GM08714 (cell line): ENCODE measurements around the gene GAPT.

Source experiments
- H3K4me3 ChIP-seq: fragments of 200-500 bp; sonication (Bioruptor generic); 2 replicates; pipeline ENCODE4 v1.5.1; 2014; ENCODE audit warnings: mild to moderate bottlenecking, low read length, inconsistent platforms
- ZNF274 ChIP-seq: IDR thresholded peaks from 2 replicates; pipeline ENCODE4 v1.6.1; 2012; ENCODE audit warnings: mild to moderate bottlenecking, low read depth, low read length

Gene GAPT

DNA sequence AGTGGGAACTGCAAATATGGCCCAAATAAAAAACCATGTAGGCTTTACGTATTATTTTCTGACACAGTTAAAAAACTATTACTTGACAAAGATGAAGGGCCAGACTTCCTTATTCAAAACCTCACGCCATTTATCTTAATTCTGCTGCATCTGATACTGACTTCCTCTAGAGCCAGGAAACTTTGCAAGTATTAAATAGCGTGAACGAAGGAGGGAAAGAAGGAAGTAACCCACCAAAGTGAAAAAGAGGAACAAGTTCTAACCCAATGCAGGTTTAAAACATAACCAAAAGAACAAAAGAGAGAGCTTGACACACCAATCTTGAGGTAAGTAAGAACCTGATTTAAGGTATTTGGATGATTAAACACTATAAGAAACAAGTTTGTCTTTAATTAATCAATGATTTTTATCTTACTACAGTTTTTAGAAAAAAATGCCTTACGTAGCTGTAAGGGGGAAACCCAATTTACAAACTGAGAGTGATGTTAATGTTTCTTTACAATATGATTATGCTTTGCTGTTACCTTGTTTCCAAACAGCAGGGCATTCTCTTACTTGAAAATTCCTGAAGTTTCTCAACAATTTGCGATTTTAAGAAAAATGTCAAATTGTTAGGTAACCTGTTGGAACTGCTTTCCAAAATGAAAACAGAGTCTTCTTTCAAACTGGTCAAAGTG is at the start of gene GAPT:
TSS of gene GAPT (plus strand) at position 220 of the 677 bp plus-strand sequence. CDS start 3,102 bp downstream, outside the sequence.
- H3K4me3 ChIP-seq, result no peak within 1 kb of the TSS
- TF ChIP-seq ZNF274, result no peak

DNA sequence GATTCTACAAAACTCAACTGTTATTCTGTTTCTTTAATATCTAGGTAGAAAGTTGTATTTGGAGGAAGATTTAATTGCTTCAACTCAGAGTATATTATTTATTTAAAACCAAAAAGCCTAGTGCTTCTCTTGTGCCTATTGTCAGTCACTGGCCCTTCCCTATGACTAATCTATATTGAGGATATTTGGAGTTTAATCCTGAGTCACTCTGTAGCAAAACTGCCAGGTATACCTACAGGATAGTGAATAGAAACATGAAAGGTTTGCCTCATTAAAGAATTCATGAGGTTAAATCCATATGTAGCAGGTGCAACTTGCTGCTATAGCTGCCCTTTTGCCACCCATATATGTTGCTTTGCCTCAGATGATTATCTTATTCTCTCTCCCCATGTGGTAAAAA is 46.4 kb upstream of the GAPT start:
- H3K4me3 ChIP-seq, result no peak overlapping the region
- TF ChIP-seq ZNF274, result no peak

DNA sequence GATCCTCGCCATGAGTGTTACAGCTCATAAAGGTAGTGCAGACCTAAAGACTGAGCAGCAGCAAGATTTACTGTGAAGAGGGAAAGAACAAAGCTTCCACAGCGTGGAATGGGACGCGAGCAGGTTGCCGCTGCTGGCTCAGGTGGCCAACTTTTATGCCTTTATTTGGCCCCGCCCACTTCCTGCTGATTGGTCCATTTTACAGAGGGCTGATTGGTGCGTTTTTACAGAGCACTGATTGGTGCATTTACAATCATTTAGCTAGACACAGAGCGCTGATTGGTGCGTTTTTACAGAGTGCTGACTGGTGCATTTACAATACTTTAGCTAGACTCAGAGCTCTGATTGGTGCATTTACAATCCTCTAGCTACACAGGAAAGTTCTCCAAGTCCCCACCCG is 45.2 kb upstream of the GAPT start:
- TF ChIP-seq ZNF274, result no peak
- no peak overlapping the region for H3K4me3 ChIP-seq

DNA sequence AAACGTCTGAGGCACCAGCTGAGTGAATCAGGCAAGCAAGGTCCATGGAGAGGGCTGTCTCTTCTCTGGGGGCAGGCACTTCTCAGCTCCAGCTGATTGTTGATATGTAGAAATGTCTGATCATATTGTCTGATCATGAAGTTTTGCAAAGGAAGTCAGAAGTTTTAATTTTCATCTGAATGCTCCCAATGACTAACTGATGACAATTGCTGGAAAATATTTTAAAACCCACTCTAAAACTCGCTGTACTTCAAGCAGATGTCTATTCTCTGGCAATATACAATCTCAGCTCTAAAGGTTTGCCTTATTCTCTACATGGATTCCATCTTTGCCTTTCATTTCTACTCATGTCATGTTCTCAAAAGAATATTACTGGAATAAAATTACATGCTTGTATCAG is 44.0 kb upstream of the GAPT start:
- no peak for TF ChIP-seq ZNF274
- H3K4me3 ChIP-seq, result no peak overlapping the region

DNA sequence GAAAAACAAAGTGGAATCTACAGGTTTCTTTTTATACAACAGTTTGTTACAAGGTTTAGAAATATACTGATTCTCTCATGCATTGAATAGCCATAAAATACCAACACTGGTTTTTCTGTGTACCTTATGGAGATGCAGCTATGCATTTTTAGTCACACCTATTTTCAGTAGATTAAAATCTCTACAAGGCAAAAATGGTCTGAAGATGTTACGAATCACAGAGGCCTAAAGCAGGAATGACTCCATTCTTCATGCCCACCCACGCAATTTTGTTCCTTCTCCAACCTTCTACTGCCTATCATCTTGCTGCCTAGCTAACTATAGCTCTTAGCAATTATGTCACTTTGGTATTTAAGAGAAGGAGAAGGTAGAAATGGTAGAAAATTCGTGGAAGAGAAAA is 41.2 kb upstream of the GAPT start:
- H3K4me3 ChIP-seq, result no peak overlapping the region
- TF ChIP-seq ZNF274, result no peak

DNA sequence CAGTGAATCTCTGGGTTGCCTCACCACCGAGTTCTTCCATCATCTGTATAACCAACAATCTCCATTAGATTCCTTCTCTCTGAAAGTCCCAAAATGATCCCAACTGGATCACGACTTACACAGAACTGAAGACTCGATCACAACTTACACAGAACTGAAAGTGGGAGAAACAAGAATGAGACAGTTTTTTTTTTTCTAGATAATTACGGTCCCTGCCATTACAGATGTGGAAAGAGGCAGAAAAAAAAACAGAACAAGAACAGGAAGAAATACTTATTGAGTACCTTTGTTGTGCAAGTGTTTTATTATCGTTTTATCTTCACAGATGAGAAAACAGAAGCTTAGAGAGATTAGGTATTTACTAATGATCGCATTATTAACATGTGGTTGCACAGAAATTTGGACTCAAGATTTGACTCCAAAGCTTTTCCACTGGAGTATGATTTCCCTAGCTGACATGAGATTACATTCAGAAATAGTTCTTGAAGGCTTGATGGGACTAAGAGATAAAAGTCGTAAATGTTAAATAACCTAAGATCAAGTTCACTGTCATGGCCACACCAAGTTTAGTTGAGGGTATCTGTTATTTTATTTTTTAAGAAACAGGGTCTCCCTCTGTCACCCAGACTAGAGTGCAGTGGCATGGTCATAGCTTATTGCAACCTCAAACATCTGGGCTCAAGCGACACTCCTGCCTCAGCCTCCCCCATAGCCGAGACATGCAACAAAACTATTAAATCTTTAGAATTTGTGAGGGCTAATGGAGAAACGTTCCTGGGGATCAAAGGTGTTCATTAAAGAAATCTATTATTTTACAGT is 40.2 kb upstream of the GAPT start:
- TF ChIP-seq ZNF274, result no peak
- no peak overlapping the region for H3K4me3 ChIP-seq

DNA sequence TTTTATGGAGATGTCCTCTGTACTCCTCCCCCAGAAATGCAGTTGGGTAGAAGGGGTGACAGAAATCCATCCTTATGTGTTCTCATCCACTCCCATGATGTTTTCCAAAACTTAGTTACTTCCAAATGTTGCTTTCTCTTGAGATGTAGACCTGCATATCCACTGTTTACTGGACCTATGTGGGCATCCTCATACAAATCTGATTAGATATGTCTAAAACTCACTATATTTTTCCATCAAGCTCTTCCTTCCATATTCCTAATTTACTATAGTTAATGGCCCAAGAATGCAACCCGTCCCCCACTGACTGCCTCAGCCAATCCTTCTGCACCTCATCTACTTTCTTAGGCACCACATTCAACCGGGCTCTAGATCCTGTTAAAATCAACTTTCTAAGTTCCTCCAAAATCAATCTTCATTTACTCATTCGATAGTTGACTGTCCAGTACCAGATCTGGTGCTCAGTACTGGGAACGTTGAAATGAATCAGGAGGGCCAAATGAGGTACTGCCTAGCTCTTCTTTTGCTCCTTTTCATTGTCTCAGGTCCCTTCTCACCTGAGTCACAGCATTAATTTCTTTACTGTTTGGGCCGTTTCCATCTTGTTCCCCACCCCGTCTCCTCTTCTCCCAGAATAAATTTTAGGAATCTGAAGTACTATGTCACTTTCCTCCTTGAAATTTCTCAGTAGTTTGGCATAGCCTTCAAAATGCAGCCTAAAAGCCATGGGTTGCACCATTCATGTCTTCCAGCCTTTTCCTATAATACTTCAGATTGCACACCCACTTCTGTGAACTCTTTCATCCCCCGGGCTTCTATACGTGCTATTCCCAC is 39.3 kb upstream of the GAPT start:
- H3K4me3 ChIP-seq, result no peak overlapping the region

DNA sequence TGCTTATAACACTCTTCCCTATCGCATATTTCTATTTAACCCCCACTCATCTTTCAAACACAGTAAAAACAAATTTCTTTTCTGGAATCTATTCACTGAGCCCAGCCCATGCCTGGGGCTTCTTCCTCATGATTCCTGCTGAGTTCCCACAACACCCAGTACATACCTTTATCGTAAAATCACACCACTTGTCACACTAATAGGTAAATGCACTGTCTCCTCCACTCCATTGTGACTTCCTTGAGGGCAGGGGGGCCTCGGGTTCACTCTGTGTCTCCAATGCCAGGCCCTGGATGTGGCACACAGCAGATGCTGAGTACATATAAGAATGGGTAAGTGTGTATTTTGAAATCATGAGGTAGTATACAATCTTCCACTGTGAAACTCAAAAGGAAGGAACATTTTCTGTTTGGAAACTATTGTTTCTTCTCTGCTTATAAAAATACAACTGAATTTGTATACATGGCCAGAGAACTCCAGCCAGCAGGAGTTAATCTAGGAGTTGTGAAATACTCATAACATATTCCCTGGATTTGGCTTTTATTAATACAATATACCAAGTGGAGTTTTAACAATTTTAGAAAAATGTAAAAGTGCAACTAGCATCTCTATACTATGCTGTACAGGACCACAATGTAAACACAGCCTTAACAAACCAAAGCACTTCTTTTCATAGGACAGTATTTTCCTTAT is 38.5 kb upstream of the GAPT start:
- H3K4me3 ChIP-seq, result no peak overlapping the region
- TF ChIP-seq ZNF274, result no peak

More for the DNA sequence above, 39.3 kb upstream of the GAPT start:
- TF ChIP-seq ZNF274, result no peak

DNA sequence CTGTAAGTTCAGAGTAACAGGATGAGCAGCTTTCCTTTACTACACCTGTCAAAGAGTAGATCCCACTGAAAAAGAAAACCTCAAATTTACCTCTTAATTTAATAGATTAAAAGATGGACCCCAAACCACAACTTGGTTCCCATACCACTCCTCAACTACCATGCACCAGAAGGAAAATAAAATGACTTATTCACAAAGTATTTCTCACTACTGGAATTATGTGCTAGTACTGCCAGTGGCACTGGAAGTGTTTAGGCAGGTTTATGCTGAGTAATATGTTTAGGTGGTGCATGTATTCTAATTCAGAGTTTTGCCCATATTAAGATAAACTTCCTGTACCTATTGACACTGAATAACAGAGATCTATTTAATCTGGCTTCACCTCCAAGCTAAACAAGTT is 37.9 kb upstream of the GAPT start:
- H3K4me3 ChIP-seq, result no peak overlapping the region
- no peak for TF ChIP-seq ZNF274

DNA sequence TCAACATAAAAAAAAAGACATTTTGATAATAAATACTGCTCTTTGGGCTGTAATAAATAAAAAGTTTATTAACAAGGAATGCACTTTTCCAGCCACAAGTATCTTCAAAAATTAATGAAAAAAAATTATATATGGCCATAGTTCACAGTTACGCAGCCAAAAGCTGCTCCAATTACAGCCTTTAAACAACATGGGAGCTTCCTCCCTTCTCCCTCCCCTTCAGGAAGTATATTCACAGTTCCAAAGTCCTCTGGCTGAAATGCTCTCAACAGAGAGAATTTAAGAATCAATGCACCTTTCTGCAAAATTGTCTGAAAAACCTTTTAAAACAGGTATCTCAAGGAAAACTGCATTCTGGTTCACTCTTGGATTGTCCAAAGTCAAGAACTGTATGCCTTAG is 37.2 kb upstream of the GAPT start:
- H3K4me3 ChIP-seq, result no peak overlapping the region
- no peak for TF ChIP-seq ZNF274

DNA sequence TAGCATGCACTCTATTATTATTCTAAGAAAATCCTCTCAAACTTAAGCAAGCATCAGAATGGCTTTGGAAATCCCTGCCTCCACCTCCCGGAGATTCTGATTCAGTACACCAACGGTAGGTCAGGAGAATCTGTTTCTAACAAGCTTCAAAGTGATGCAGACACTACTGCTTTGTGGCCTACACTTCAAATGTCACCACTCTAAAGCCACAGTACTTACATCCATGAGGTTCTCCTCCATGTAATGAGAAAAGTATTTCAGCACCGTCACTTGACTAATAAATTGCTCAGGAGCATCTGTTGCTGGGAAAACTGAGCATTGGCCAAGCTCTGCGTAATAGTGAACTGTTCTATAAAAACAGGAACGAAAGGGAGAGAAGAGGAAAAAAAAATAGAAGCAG is 36.2 kb upstream of the GAPT start:
- no peak overlapping the region for H3K4me3 ChIP-seq
- no peak for TF ChIP-seq ZNF274

DNA sequence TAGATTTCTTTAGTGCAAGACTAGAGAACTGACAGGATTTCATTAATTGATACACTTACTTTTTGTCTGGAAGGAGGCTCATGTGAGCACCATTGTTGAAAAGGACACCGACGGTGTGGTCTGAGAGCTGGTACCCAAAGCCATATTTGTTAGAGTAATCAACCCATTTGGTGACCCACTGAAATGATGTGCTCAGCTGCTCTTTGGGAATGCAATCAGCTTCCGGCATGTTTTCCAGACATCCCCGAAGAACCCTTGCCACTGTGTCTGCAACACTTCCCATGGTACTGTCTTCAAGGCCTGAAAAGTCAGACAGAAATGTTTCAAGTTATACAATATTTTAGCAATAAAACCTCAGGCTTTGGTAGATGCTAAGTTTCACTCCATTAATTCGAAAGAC is 35.8 kb upstream of the GAPT start:
- H3K4me3 ChIP-seq, result no peak overlapping the region
- TF ChIP-seq ZNF274, result no peak

DNA sequence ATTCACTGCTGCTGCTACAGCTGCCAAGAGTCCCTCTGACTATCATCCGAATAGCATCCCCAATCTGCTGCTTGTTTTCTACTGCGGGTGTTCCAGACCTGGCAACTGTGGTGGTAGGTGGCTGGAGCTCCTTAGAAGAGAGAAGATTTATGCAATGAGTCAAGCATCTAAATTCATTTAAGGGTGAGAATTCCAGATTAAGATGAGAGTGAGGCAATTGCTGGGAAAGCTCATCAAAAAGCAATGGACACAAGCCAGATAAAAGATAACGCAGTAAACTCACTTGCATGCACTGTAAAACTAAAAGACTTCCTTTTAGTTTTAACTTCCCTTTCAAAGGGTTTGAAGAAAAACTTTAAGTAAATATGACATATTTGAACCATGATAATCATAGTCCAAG is 35.2 kb upstream of the GAPT start:
- no peak overlapping the region for H3K4me3 ChIP-seq
- TF ChIP-seq ZNF274, result no peak

DNA sequence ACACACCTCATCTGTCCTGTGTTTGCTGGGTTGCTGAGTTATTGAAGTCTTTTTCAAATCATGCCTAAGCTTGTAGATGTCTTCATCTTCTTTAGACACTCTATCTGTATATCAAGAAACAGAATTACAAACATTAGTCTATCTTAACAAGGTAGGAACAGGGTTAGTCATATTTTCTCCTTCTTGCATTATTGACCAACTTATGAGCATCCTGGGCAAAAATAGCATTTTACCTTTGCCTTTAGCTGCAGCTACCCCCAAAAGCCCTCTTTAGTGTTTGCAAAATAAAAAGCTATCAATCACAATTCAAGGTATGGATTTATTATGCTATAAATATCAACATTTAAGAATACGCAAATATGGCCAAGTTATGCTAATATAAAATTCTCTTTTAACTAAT is 34.7 kb upstream of the GAPT start:
- TF ChIP-seq ZNF274, result no peak
- H3K4me3 ChIP-seq, result no peak overlapping the region
